Tibial nerve (tissue), 4 donors: Measurements from ENCODE around the gene ZNF841.

ENCODE experiments used
- CTCF ChIP-seq, 5 experiments: fragments of 200-600 bp in 3 of 5; fragments of 450-650 bp in 2 of 5; sonication (generic) in 3 of 5; IDR thresholded peaks; one replicate each; pipeline ENCODE4 v1.5.1; 2016 to 2019; ENCODE audit warnings: antibody characterized with exemption in 5 of 5, mild to moderate bottlenecking in 3 of 5, moderate library complexity in 2 of 5
- EP300 ChIP-seq, 2 donors: sonication (generic); formaldehyde crosslinking; IDR thresholded peaks; one replicate each; pipeline ENCODE4 v1.6.1; 2017; ENCODE audit warnings: antibody characterized with exemption in 2 of 2, mild to moderate bottlenecking in 1 of 2
- POLR2A ChIP-seq, 2 donors: fragments of 450-650 bp; IDR thresholded peaks; one replicate each; pipeline ENCODE4 v1.6.1; 2017; ENCODE audit warnings: antibody characterized with exemption in 2 of 2, mild to moderate bottlenecking in 2 of 2, moderate library complexity in 2 of 2

GRCh38 chr19:52070496-52070895, 25.1 kb downstream of the ZNF841 start:
- TF ChIP-seq CTCF (IDR thresholded peaks at IDR 0.05) (no peak), EP300 (IDR thresholded peaks at IDR 0.05) (no peak), POLR2A (IDR thresholded peaks at IDR 0.05) (no peak)
